K562 (cell line): ENCODE results near the gene PTH1R. TPM values are rescaled to one million over a fixed set of nuclear protein-coding genes. Genes with fewer than 3 reads are reported as not detected.
A peak's percentile ranks its signal among the peaks of the same experiment; 100 is the strongest.

Experiments used
- ATAC-seq: fragments of 200-7000 bp; cut with Tn5 transposase; 3 replicates; pipeline ENCODE4 v1.9.1; 2020; ENCODE audit warnings: moderate library complexity
- BruUV-seq: library from RNA; stranded (reverse); fragments of 400-500 nt; replicated peaks from 2 replicates; lab custom pipeline; 2021; lab: Mats Ljungman, UMichigan
- CTCF ChIA-PET: fragments of 300-600 bp; formaldehyde crosslinking; extraction: SDS; loops from one replicate; lab custom pipeline; 2021; ENCODE audit warnings: low intra/inter-chr PET ratio; lab: Yijun Ruan, JAX
- POLR2A ChIA-PET: fragments of 300-600, 350-650 bp; sonication (Branson Sonifier 250); formaldehyde crosslinking; extraction: SDS; loops from one replicate; lab custom pipeline; 2021; ENCODE audit warnings: antibody characterized with exemption, inconsistent platforms; lab: Yijun Ruan, JAX
- DNase-seq, 4 experiments: peaks; one replicate each; pipeline versions ENCODE4 v3.0.0 to v3.0.0-alpha.2; 2011 to 2018; ENCODE audit warnings: low spot score in 3 of 4, mixed read lengths in 3 of 4; ENCODE audit errors: extremely low read depth in 1 of 4
- FAIRE-seq: peaks from 2 replicates; lab custom pipeline; 2011; peaks lifted over from hg19 to GRCh38; lab: Jason Lieb, UNC
- H2AFZ ChIP-seq: 2 replicates; pipeline ENCODE4 v1.6.0; 2011; ENCODE audit warnings: low read depth, low read length, control low read depth, inconsistent platforms
- H3K27ac ChIP-seq: fragments of 200-600 bp; 3 replicates; pipeline ENCODE4 v1.8.0; 2011; ENCODE audit warnings: low read depth, mild to moderate bottlenecking, control low read depth, inconsistent platforms, low read length, moderate library complexity, mixed read lengths; ENCODE audit errors: extremely low read depth
- H3K27me3 ChIP-seq, 2 experiments: fragments of 300-600 bp in 1 of 2; 2 replicates in 1 of 2; 3 replicates in 1 of 2; pipeline versions ENCODE4 v1.6.0 to v1.8.0; 2011; ENCODE audit warnings: inconsistent platforms in 2 of 2, low read length in 2 of 2, mild to moderate bottlenecking in 1 of 2, mixed read lengths in 1 of 2, moderate library complexity in 1 of 2; ENCODE audit not compliant: control insufficient read depth in 2 of 2, insufficient read depth in 2 of 2
- H3K36me3 ChIP-seq: fragments of 300-600 bp; 3 replicates; pipeline ENCODE4 v1.8.0; 2011; ENCODE audit warnings: mild to moderate bottlenecking, low read length, inconsistent platforms; ENCODE audit not compliant: control insufficient read depth, insufficient read depth
- H3K4me1 ChIP-seq, 2 experiments: fragments of 200-600 bp in 1 of 2; replicated peaks in 1 of 2; 2 replicates in 1 of 2; 3 replicates in 1 of 2; pipeline versions ENCODE4 v1.5.1 to v1.8.0; 2011; ENCODE audit warnings: inconsistent platforms in 2 of 2, low read length in 2 of 2, mild to moderate bottlenecking in 1 of 2, mixed read lengths in 1 of 2, moderate library complexity in 1 of 2; ENCODE audit not compliant: control insufficient read depth in 2 of 2, insufficient read depth in 2 of 2
- H3K4me2 ChIP-seq: 2 replicates; pipeline ENCODE4 v1.6.1; 2011; ENCODE audit warnings: low read length, control low read depth, inconsistent platforms, mixed read lengths; ENCODE audit not compliant: insufficient read depth
- H3K4me3 ChIP-seq: fragments of 200-600 bp; sonication (generic), shearing (Covaris generic); 2 replicates; pipeline ENCODE4 v1.5.1; 2016; ENCODE audit warnings: control low read depth, inconsistent platforms
- H3K79me2 ChIP-seq: fragments of 200-600 bp; 3 replicates; pipeline ENCODE4 v1.8.0; 2011; ENCODE audit warnings: low read length, inconsistent platforms; ENCODE audit not compliant: control insufficient read depth, insufficient read depth
- H3K9ac ChIP-seq, 2 experiments: 2 replicates each; pipeline versions ENCODE4 v1.6.0 to v1.6.1; 2011; ENCODE audit warnings: low read depth in 2 of 2, low read length in 2 of 2, control low read depth in 1 of 2, inconsistent platforms in 1 of 2, mild to moderate bottlenecking in 1 of 2, mixed read lengths in 1 of 2; ENCODE audit not compliant: insufficient read depth in 1 of 2
- H3K9me1 ChIP-seq: one replicate; pipeline ENCODE4 v1.6.0; 2011; ENCODE audit warnings: inconsistent platforms, mild to moderate bottlenecking, low read length, moderate library complexity; ENCODE audit not compliant: control insufficient read depth, insufficient read depth
- H3K9me3 ChIP-seq: replicated peaks from 2 replicates; pipeline ENCODE4 v1.5.1; 2011; ENCODE audit warnings: low read depth, low read length, inconsistent platforms; ENCODE audit not compliant: control insufficient read depth, insufficient read depth
- H4K20me1 ChIP-seq: replicated peaks from 2 replicates; pipeline ENCODE4 v1.6.1; 2011; ENCODE audit warnings: low read length, inconsistent platforms, mixed read lengths; ENCODE audit not compliant: control insufficient read depth, insufficient read depth
- ATF7 ChIP-seq: fragments of 450-650 bp; IDR thresholded peaks from 2 replicates; pipeline ENCODE4 v1.7.1; 2014; ENCODE audit warnings: mild to moderate bottlenecking, moderate library complexity
- CBFA2T2 ChIP-seq: fragments of 450-650 bp; conservative IDR thresholded peaks from 2 replicates; pipeline ENCODE4 v1.6.1; 2017; ENCODE audit warnings: mild to moderate bottlenecking
- ESRRA ChIP-seq: fragments of 450-650 bp; IDR thresholded peaks from 2 replicates; pipeline ENCODE4 v1.6.1; 2014; ENCODE audit warnings: low read depth, mild to moderate bottlenecking, moderate library complexity, borderline replicate concordance
- HMG20A ChIP-seq: fragments of 450-650 bp; formaldehyde crosslinking; conservative IDR thresholded peaks from 2 replicates; pipeline ENCODE4 v1.4.0; 2020; ENCODE audit warnings: mild to moderate bottlenecking, mixed read lengths
- LCOR ChIP-seq: sonication (generic); formaldehyde crosslinking; IDR thresholded peaks from 2 replicates; pipeline ENCODE4 v1.8.0; 2022; ENCODE audit warnings: mild to moderate bottlenecking, missing genetic modification reagents
- MAFF ChIP-seq: IDR thresholded peaks from 2 replicates; pipeline ENCODE4 v1.6.1; 2012; ENCODE audit warnings: low read length, improper control_type of control experiment
- MEF2A ChIP-seq: IDR thresholded peaks from 2 replicates; pipeline ENCODE4 v1.6.1; 2011; ENCODE audit warnings: low read depth, mild to moderate bottlenecking, low read length, moderate library complexity; ENCODE audit not compliant: control insufficient read depth
- NR2C1 ChIP-seq, 2 experiments: fragments of 450-650 bp; IDR thresholded peaks; 2 replicates each; pipeline ENCODE4 v1.6.1; 2017; ENCODE audit warnings: mild to moderate bottlenecking in 2 of 2, antibody characterized with exemption in 1 of 2, inconsistent platforms in 1 of 2, missing compliant biosample characterization in 1 of 2, missing genetic modification characterization in 1 of 2
- RBM17 ChIP-seq: fragments of 200-400 bp; formaldehyde crosslinking; IDR thresholded peaks from 2 replicates; pipeline ENCODE4 v1.6.1; 2017; ENCODE audit warnings: low read depth, mild to moderate bottlenecking, low read length, borderline replicate concordance
- SMAD2 ChIP-seq: fragments of 150-350 bp; IDR thresholded peaks from 2 replicates; pipeline ENCODE4 v1.6.1; 2014; ENCODE audit warnings: low read depth, mild to moderate bottlenecking, low read length
- SMAD3 ChIP-seq: fragments of 450-650 bp; formaldehyde crosslinking; conservative IDR thresholded peaks from 2 replicates; pipeline ENCODE4 v1.4.0; 2020; ENCODE audit warnings: mild to moderate bottlenecking
- YY1 ChIP-seq, 3 experiments: IDR thresholded peaks; 2 replicates each; pipeline ENCODE4 v1.6.1; 2011; ENCODE audit warnings: low read length in 2 of 3, mild to moderate bottlenecking in 2 of 3, moderate library complexity in 2 of 3, borderline replicate concordance in 1 of 3, control low read depth in 1 of 3, low read depth in 1 of 3; ENCODE audit not compliant: insufficient read depth in 3 of 3, insufficient replicate concordance in 2 of 3, control insufficient read depth in 1 of 3, insufficient read length in 1 of 3; ENCODE audit errors: extremely low read depth in 1 of 3
- WGBS: fragments of 100-300 bp; shearing (Covaris generic); methylation state at CpG from one replicate; pipeline ENCODE4 v1.1.6; 2016; ENCODE audit warnings: low coverage, mixed read lengths; ENCODE audit not compliant: insufficient coverage; ENCODE audit errors: missing lambda C conversion rate; 5-methylcytosine and 5-hydroxymethylcytosine counted together
- in situ Hi-C: fragments of 300-500 bp; cut with MboI; formaldehyde crosslinking; loops from 4 replicates; pipeline ENCODE4 v1.15.0; 2018; ENCODE audit warnings: inconsistent platforms, mixed read lengths
- intact Hi-C: fragments of 100-400 bp; cut with micrococcal nuclease; formaldehyde crosslinking; loops from 2 replicates; pipeline ENCODE4 v1.14.2; 2022
- polyA plus RNA-seq, 8 experiments: library from polyadenylated mRNA; depleted of rRNA in 4 of 8; stranded (reverse) in 5 of 8; unstranded in 3 of 8; fragments of >200 nt; fragmentation: Nextera tagmentation in 2 of 8; fragmentation: Illumina TruSeq in 1 of 8; extraction: Ambion mirVana in 2 of 8; extraction: Trizol in 1 of 8; gene quantifications; 2 replicates each; pipeline versions ENCODE4 v1.2.1 to v1.2.3, GENCODE V29; 2011 to 2014; ENCODE audit warnings: inconsistent platforms in 1 of 8, missing spikeins in 1 of 8
- total RNA-seq, 7 experiments: library from RNA; depleted of rRNA in 6 of 7; stranded (reverse); fragments of >200 nt in 6 of 7; fragmentation: Illumina TruSeq in 2 of 7; extraction: Trizol in 2 of 7; gene quantifications; 2 replicates each; pipeline versions ENCODE4 v1.2.1 to v1.2.3, GENCODE V29; 2011 to 2021; ENCODE audit warnings: low replicate concordance in 1 of 7
- TF ChIP-seq, protein P1 (sequence below): fragments of 450-650 bp; IDR thresholded peaks from 2 replicates; pipeline ENCODE4 v1.6.1; 2016
- TF ChIP-seq, protein P2 (sequence below): fragments of 450-650 bp; formaldehyde crosslinking; IDR thresholded peaks from 2 replicates; pipeline ENCODE4 v1.4.0; 2022; ENCODE audit warnings: missing genetic modification characterization

The PTH1R gene
- total and polyA plus RNA-seq, 9 of the 15 experiments (the other 6 are each of a cell fraction or from before 2014, with no cell fraction given) = not detected

DNA sequence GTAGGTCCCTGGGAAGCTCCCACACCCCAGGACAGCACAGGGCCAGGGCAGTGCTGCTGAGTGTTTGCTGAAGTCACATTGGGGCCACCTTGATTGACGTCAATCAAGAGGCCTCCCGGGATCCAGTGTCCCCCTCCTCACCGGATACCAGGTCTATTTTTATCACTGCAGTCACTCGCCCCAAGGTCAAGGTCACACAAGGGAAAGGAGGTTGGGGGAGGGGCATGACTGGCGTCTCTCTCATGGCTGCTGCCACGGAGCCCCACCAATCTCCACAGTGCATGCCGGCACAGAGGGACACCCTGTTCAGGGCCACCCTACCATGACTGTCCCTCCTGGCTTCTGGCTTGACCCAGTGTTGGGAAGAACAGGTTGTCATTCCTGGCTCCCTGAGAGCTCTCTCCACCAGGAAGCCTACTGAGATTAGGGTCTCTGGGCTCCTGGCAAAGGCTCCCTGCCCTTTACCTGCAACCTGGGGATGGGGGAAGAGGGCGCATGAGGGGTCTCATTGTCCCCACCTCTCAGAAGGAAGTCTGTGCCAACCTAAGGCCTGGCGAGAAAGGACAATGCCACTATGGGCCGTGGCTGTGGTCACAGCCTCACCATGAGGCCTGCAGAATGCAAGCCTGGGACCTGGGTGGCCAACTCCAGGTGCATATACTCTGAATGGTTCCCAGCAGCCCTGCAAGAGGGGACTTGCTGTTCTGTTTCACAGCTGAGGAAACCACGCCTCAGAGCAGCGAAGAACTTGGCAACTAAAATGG, 15.7 kb upstream of the PTH1R start:
- H3K4me3 ChIP-seq = no peak overlapping the region
- no peaks in the 10 kb centered on the region for H3K9me3 ChIP-seq
- FAIRE-seq = no peak
- H3K27ac ChIP-seq = no peak overlapping the region
- H3K9me1 ChIP-seq = no peaks in the 10 kb centered on the region
- intact Hi-C loops = loop anchor here (10.0 kb wide), 1 partner anchor 513 kb away; no protein-coding TSS in a partner anchor
- in situ Hi-C loops = no loop called here
- H3K27me3 ChIP-seq = peaks cover 7 to 45% of the 10 kb centered on the region in 2 experiments; a peak in 4 of 5 replicates
- TF ChIP-seq, protein P1, sequence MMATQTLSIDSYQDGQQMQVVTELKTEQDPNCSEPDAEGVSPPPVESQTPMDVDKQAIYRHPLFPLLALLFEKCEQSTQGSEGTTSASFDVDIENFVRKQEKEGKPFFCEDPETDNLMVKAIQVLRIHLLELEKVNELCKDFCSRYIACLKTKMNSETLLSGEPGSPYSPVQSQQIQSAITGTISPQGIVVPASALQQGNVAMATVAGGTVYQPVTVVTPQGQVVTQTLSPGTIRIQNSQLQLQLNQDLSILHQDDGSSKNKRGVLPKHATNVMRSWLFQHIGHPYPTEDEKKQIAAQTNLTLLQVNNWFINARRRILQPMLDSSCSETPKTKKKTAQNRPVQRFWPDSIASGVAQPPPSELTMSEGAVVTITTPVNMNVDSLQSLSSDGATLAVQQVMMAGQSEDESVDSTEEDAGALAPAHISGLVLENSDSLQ = peak; percentile 67; the same call in 1 of the 2 replicates
- no peak for TF ChIP-seq RBM17
- no peak for TF ChIP-seq SMAD2
- no peak for TF ChIP-seq SMAD3 (CRISPR knock-in tag)
- TF ChIP-seq, protein P2, sequence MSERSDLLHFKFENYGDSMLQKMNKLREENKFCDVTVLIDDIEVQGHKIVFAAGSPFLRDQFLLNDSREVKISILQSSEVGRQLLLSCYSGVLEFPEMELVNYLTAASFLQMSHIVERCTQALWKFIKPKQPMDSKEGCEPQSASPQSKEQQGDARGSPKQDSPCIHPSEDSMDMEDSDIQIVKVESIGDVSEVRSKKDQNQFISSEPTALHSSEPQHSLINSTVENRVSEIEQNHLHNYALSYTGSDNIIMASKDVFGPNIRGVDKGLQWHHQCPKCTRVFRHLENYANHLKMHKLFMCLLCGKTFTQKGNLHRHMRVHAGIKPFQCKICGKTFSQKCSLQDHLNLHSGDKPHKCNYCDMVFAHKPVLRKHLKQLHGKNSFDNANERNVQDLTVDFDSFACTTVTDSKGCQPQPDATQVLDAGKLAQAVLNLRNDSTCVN (CRISPR knock-in tag) = no peak
- TF ChIP-seq ATF7 = no peak
- no peak for TF ChIP-seq CBFA2T2
- TF ChIP-seq MEF2A = peak; percentile 74; the same call in 1 of the 2 replicates
- TF ChIP-seq LCOR (CRISPR knock-in tag) = no peak
- no peak for TF ChIP-seq MAFF
- TF ChIP-seq YY1 (IDR thresholded peaks at IDR 0.05; ENCODE audit: borderline replicate concordance in 1 of 3, control insufficient read depth in 1 of 3, extremely low read depth in 1 of 3, insufficient read depth in 3 of 3, insufficient read length in 1 of 3, insufficient replicate concordance in 2 of 3, low read depth in 1 of 3, low read length in 2 of 3) = peak in 1 of 3 experiments; percentile 26
- peak; percentile 96 for TF ChIP-seq ESRRA
- no peak for TF ChIP-seq NR2C1 (IDR thresholded peaks at IDR 0.05)
- TF ChIP-seq NR2C1 (tag; IDR thresholded peaks at IDR 0.05) = 0 out of 2 replicates have a peak, but pooled peaks have one; percentile 24
- no peak for TF ChIP-seq HMG20A (CRISPR knock-in tag)
- ChIA-PET POLR2A (interaction anchor here (0.6 to 1.1 kb wide), 3 partner anchors 8 to 165 kb away, joined by 3 to 5 read pairs (median 3); no protein-coding TSS in a partner anchor), CTCF (no interaction called here)
- H3K9ac ChIP-seq = no peak overlapping the region; a peak in 1 of 4 replicates
- no peak overlapping the region for H2AFZ ChIP-seq
- H3K4me1 ChIP-seq = peaks cover 0 to 5% of the 10 kb centered on the region in 2 experiments; a peak in 2 of 5 replicates
- no peaks in the 10 kb centered on the region for H3K79me2 ChIP-seq
- WGBS = 23% methylated on average over 12 of the region's 12 CpGs
- no TSS peak for BruUV-seq
- peak in 2 of 4 experiments; percentile 28 to 46 for DNase-seq
- H3K4me2 ChIP-seq = no peak overlapping the region
- H3K36me3 ChIP-seq = no peaks in the 10 kb centered on the region
- peaks cover 11% of the 10 kb centered on the region; the same call in 1 of the 2 replicates for H4K20me1 ChIP-seq
- ATAC-seq = no peak
